ENCODE data around the gene NRG2.
A peak's percentile ranks its signal among the peaks of the same experiment; 100 is the strongest.

GRCh38 chr5:139845846-139846681 is 197.0 kb downstream of the NRG2 start:
- TF ChIP-seq CTCF (IDR thresholded peaks at IDR 0.05) (no peak), POLR2A (IDR thresholded peaks at IDR 0.05) (peak in 1 of 3 donors; percentile 18)

All from body of pancreas (tissue), 4 donors.